ENCODE measurements around the gene KDM8.

The KDM8 gene

DNA sequence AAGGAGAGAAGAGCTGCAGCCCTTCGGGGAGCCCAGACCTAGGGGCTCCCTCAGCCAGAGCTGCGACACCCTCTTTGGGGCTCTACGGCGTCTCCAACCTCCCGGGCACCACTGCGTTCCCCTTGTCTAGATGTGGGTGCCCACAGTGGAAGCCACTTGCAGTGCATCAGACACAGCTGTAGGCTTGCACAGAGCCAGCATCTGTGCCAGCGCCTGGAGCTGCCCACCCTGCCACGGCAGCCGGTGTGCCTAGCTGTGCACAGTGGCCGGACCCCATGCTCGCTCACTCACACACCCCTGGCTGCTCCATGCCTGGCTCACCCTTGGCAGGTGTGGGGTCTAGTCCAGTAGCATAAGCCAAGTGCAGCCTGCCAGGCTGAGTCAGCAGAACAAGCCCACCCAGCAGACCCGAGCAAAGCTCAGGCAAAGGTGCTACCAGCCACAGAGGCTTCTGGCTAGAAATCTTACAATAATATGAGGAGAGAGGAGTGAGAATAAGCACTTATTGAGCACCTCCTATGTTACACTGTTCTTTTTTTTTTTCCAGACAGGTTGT is 12.9 kb upstream of the KDM8 start:
- Histone ChIP-seq H3K9ac (ENCODE audit: low read length) (no peak overlapping the region), H3K4me3 (ENCODE audit: low read length) (no peak overlapping the region), H3K79me2 (ENCODE audit: low read length) (no peaks in the 10 kb centered on the region), H3K27me3 (replicated peaks; ENCODE audit: insufficient read depth, low read length) (no peaks in the 10 kb centered on the region), H4K20me1 (ENCODE audit: insufficient read depth, low read length) (no peaks in the 10 kb centered on the region), H3F3A (ENCODE audit: insufficient read depth, low read length) (no peaks in the 10 kb centered on the region), H2AFZ (ENCODE audit: low read length) (no peak overlapping the region), H3K9me2 (replicated peaks; ENCODE audit: insufficient read depth, low read length) (no peaks in the 10 kb centered on the region), H3K36me3 (replicated peaks; ENCODE audit: insufficient read depth, low read length) (no peaks in the 10 kb centered on the region), H3K4me2 (ENCODE audit: low read depth, low read length) (no peak overlapping the region), H3K4me1 (ENCODE audit: low read length) (peaks cover 10% of the 10 kb centered on the region), H3K27ac (ENCODE audit: low read length) (no peak overlapping the region), H3K9me3 (replicated peaks; ENCODE audit: insufficient read depth, low read length) (no peaks in the 10 kb centered on the region)
- TF ChIP-seq, protein P1, sequence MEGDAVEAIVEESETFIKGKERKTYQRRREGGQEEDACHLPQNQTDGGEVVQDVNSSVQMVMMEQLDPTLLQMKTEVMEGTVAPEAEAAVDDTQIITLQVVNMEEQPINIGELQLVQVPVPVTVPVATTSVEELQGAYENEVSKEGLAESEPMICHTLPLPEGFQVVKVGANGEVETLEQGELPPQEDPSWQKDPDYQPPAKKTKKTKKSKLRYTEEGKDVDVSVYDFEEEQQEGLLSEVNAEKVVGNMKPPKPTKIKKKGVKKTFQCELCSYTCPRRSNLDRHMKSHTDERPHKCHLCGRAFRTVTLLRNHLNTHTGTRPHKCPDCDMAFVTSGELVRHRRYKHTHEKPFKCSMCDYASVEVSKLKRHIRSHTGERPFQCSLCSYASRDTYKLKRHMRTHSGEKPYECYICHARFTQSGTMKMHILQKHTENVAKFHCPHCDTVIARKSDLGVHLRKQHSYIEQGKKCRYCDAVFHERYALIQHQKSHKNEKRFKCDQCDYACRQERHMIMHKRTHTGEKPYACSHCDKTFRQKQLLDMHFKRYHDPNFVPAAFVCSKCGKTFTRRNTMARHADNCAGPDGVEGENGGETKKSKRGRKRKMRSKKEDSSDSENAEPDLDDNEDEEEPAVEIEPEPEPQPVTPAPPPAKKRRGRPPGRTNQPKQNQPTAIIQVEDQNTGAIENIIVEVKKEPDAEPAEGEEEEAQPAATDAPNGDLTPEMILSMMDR (IDR thresholded peaks at IDR 0.05; ENCODE audit: low read length): no peak
- TF ChIP-seq EZH2 (optimal IDR thresholded peaks at IDR 0.05; ENCODE audit: low read depth, low read length) (no peak), EZH2phosphoT487 (IDR thresholded peaks at IDR 0.05; ENCODE audit: low read length) (no peak)
- no peak for DNase-seq

DNA sequence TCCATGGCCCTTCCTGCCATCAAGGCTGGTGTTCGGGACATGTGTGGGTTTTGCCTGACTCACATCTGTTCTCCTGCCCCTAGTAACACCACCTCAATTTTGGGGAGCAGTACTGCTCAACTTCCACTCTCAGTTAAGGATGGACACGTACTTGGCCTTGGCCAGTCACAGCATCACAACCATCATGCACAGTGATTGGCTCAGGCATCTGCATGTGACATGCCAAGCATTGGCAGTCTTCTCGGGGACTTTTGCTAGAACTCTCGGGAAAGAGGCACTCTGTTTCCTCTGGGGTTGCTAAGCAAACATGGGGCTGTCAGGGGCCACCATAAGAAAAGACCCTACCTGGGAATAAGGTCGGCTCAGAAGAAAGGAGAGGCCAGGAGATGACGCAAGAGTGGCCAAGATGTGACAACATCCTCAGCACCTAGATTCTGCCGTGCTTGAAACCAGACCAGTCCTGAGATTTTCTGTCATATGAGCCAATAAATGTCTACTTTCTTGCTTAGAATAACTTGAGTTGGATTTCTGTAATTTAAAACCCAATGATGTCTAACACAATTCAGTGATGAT is 11.9 kb upstream of the KDM8 start:
- Histone ChIP-seq H3K4me2 (ENCODE audit: low read depth, low read length) (no peak overlapping the region), H4K20me1 (ENCODE audit: insufficient read depth, low read length) (no peaks in the 10 kb centered on the region), H3K4me1 (ENCODE audit: low read length) (peaks cover 10% of the 10 kb centered on the region), H2AFZ (ENCODE audit: low read length) (no peak overlapping the region), H3K79me2 (ENCODE audit: low read length) (no peaks in the 10 kb centered on the region), H3K4me3 (ENCODE audit: low read length) (no peak overlapping the region), H3F3A (ENCODE audit: insufficient read depth, low read length) (no peaks in the 10 kb centered on the region), H3K36me3 (replicated peaks; ENCODE audit: insufficient read depth, low read length) (no peaks in the 10 kb centered on the region), H3K9ac (ENCODE audit: low read length) (no peak overlapping the region), H3K9me2 (replicated peaks; ENCODE audit: insufficient read depth, low read length) (no peaks in the 10 kb centered on the region), H3K27me3 (replicated peaks; ENCODE audit: insufficient read depth, low read length) (no peaks in the 10 kb centered on the region), H3K9me3 (replicated peaks; ENCODE audit: insufficient read depth, low read length) (no peaks in the 10 kb centered on the region), H3K27ac (ENCODE audit: low read length) (no peak overlapping the region)
- no peak for TF ChIP-seq EZH2 (optimal IDR thresholded peaks at IDR 0.05; ENCODE audit: low read depth, low read length)
- TF ChIP-seq EZH2phosphoT487 (IDR thresholded peaks at IDR 0.05; ENCODE audit: low read length): no peak
- TF ChIP-seq, protein P1 (IDR thresholded peaks at IDR 0.05; ENCODE audit: low read length): no peak
- no peak for DNase-seq

DNA sequence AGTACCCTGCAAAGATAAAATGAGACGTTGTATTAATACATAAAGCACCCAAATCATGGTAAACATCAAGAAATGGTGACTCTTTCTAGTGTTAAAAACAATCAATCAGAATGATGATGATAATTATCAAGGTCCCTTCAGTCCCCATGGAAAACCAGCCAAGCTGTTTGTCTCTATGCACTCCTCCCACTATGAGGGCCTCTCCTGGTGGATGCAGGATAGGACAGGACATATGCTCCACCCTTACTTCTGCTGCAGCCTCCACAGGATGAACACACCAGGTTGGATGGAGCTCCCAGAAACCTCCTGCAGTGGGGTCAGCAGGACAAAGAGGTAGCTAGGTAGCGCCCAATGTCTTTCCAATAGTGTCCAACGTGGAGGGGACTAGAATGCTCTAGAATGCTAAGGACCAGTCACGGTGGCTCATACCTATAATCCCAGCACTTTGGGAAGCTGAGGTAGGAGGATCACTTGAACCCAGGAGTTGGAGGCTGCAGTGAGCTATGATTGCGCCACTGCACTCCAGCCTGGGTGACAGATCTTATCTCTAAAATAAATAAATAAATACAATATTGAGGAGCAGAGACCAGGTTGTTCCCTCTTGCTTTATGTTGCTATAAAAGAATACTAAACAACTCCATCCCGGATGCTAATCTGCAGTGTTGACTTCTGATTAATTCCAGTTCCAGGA is 9.9 kb upstream of the KDM8 start:
- Histone ChIP-seq H3K27me3 (replicated peaks; ENCODE audit: insufficient read depth, low read length) (no peaks in the 10 kb centered on the region), H3K27ac (ENCODE audit: low read length) (no peak overlapping the region), H3K4me3 (ENCODE audit: low read length) (no peak overlapping the region), H3K79me2 (ENCODE audit: low read length) (no peaks in the 10 kb centered on the region), H3F3A (ENCODE audit: insufficient read depth, low read length) (no peaks in the 10 kb centered on the region), H2AFZ (ENCODE audit: low read length) (no peak overlapping the region), H3K9ac (ENCODE audit: low read length) (no peak overlapping the region), H3K36me3 (replicated peaks; ENCODE audit: insufficient read depth, low read length) (no peaks in the 10 kb centered on the region), H3K4me2 (ENCODE audit: low read depth, low read length) (no peak overlapping the region), H3K9me3 (replicated peaks; ENCODE audit: insufficient read depth, low read length) (no peaks in the 10 kb centered on the region), H4K20me1 (ENCODE audit: insufficient read depth, low read length) (no peaks in the 10 kb centered on the region), H3K4me1 (ENCODE audit: low read length) (peaks cover 10% of the 10 kb centered on the region), H3K9me2 (replicated peaks; ENCODE audit: insufficient read depth, low read length) (no peaks in the 10 kb centered on the region)
- no peak for TF ChIP-seq EZH2phosphoT487 (IDR thresholded peaks at IDR 0.05; ENCODE audit: low read length)
- TF ChIP-seq EZH2 (optimal IDR thresholded peaks at IDR 0.05; ENCODE audit: low read depth, low read length): no peak
- TF ChIP-seq, protein P1 (IDR thresholded peaks at IDR 0.05; ENCODE audit: low read length): no peak
- no peak for DNase-seq
